Fibroblast of peridontal ligament (primary cell): ENCODE results near the gene SLC44A1.
A peak's percentile ranks its signal among the peaks of the same experiment; 100 is the strongest.

Source experiments
- DNase-seq: peaks from one replicate; pipeline ENCODE4 v3.0.0-alpha.2; 2010; ENCODE audit errors: extremely low read depth

SLC44A1 gene

DNA sequence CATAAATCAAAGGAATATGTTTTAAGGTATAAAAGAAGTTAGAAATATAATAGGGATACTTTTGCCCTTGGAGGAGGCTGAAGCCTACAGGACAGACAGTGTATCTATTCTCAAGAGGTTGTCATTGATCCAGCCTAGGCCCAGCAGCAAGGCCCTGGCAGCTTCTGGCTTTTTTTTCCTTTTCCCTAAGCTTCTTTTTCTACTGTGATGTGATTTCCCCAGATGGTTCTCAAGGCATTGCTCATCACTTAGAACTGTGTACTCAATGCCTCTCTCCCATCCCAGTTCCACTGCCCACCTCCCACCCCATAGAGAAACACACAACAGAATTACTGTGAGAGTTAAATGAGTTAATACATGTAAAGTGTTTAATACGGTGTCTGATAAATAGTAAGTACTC is 88.6 kb downstream of the SLC44A1 start:
- DNase-seq: peak; percentile 76

DNA sequence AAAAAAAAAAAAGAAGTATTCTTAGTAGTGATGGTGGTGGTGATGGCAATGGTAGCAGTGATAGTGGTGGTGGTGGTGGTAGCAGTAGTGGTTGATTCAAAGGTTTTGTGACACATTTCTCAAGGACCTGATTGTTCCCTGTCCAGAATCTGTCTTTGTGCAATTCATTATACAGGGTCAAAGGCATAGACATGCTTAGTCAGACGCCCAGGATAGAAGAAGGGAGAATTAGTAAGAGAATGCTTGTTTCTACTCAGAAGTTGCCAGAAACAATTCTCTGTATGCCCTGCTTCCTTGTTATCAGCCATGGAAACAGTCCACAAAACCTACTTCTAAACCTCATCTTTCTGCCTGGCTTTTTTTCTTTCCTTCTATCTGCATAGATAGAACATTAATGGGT is 89.4 kb downstream of the SLC44A1 start:
- DNase-seq: no peak

DNA sequence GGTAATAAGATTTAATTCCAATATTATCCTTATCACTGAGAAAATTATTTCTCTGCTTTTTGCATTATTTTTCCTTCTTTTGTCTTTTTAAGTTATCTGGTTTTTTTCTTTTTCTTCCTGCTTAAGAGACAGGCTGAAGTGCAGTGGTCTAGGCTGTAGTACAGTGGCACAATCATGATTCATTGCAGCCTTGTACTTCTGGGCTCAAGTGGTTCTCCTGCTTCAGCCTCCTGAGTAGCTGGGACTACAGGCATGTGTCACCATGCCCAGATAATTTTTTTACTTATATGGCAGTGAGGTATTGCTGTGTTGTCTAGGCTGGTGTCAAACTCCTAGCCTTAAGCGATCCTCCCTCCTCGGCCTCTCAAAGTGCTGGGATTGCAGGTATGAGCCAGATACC is 93.9 kb downstream of the SLC44A1 start:
- no peak for DNase-seq

DNA sequence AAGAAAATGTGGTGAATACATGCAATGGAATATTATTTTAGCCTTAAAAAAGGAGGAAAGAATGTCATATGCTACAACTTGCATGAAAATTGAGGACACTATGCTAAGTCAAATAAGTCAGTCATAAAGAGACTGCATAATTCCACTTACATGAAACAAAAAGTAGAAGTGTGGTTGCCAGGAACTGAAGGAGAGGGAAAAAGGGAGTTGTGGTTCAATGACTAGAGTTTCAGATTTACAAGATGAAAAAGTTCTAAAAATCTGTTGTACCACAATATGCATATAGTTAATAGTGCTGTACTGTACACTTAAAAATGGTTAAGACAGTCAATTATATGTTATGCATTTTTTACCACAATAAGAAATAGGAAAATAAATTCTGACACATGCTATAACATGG is 95.4 kb downstream of the SLC44A1 start:
- no peak for DNase-seq

DNA sequence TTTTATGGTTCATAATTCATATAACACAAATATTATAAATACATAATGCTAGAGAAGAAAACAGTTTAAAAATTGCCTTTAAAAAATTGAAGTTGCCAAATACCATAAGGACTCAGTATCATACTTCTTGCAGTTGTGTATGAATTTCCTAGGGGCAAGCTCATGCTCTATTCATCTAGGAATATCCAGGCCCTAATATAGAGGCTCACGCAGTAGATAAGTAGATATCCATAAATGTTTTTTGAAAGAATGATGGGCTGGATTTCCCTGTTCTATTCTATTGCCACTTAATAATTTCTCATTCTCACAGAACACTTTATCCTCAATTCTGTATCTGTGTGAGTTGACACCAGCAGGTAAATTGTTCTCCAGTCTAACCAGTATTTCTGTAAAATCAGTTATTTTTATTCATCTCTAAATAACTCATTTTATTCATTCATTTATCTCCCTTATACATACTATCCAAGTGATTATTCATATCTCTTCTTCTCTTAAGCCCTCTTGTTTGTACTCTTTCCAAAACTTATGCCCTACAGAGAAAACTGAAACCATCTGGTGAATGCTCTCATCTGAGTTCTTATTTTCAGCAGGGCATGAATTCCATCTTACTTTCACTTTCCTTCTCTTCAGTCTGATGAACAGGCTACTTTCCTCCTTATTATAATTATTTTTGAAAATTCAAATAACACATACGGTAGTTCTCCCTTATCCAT is 97.1 kb downstream of the SLC44A1 start:
- peak; percentile 86 for DNase-seq

DNA sequence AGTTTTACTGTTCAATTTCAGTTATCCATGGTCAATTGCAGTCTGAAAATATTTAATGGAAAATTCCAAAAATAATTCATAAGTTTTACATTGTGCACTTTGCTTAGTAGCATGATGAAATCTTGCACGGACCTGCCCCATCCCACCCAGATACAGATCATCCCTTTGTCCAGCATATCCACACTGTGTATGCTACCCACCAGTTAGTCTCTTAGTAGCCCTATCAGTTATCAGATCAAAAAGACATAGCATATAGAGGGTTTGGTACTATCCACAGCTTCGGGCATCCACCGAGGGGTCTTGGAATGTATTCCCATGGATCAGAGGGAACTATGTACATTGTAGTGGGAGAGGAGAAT is 97.7 kb downstream of the SLC44A1 start:
- no peak for DNase-seq

DNA sequence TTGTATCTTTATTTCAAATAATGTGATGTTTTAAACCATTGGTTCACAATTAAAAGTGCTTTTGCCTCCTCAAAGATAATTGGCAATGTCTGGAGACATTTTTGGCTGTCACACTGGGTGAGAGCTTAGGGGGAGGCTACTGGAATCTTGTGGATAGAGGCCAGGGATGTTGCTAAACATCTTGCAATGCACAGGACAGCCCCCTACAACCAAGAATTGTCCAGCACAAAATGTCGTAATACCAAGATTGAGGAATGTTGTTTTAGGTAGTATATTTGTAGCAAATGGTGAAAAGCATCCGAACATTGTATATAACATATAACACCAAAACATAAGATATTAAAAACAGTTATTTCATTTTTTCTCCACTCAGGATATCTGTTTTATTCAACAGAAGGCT is 99.8 kb downstream of the SLC44A1 start:
- no peak for DNase-seq

DNA sequence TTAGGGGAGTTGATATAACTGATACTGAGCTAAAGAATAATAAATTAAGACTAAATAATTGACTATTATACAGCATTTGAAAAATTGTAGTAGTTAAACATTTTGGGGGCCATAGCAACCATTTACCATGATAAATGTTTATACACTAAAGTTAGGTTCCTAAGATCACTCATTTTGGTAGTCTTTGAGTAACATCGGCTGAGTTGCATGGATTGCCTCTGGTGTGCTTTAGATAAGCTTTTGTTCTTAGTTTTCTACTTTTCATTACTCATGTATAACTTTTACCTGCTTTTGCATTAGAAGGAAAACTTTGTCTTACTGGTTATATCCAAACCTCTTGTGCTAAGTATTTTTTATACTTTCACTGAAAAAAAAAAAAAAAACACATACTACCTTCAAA is 101.2 kb downstream of the SLC44A1 start:
- no peak for DNase-seq

- DNase-seq: no peak
Measured at GRCh38 chr9:105346273-105346672, 101.8 kb downstream of the SLC44A1 start.

DNA sequence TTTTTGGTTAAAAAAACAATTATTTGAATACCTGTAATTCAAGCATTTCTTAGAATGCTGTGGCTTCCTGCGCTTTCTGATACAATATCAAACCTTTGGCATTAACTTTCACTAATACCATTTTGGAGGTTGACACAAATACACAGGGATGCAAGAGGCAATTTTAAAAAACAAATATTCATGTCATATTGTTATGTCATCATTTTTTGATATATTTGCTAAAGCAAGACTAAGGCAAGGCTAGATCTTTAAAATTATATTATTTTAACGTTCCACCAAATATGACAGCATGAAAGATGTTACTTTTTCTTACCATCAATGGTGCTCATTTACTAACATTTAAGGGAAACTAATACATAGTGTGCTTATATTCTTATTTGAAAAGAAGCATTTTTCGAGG is 110.0 kb downstream of the SLC44A1 start:
- DNase-seq: no peak

GRCh38 chr9:105355781-105356180 is 111.3 kb downstream of the SLC44A1 start:
- DNase-seq: peak; percentile 15

DNA sequence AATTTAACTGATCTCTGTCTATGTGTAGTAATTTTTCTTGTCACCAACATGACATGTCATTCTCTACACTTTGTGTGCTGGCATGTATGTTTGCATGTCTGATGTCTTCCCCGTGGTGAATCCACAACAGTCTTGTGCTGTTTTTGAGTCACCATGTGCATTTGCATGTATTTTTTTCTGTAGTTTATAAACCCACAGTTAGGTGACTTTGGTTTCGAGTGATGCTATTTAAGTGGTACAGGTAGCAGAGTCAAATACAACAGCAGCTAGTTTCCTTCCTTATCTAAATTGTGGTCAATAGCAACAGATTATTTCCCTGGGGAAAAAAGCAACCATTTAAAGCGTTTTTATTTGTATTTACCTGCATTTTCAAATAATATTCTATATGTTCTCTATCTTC is 113.5 kb downstream of the SLC44A1 start:
- no peak for DNase-seq

- no peak for DNase-seq
Measured at GRCh38 chr9:105359892-105360291, 115.4 kb downstream of the SLC44A1 start.

- DNase-seq: peak; percentile 4
Measured at GRCh38 chr9:105360344-105360743, 115.9 kb downstream of the SLC44A1 start.

- no peak for DNase-seq
Measured at GRCh38 chr9:105361873-105362272, 117.4 kb downstream of the SLC44A1 start.

GRCh38 chr9:105362470-105362869 is 118.0 kb downstream of the SLC44A1 start:
- no peak for DNase-seq

- no peak for DNase-seq
Measured at GRCh38 chr9:105363837-105364236, 119.4 kb downstream of the SLC44A1 start.

GRCh38 chr9:105369911-105370310 is 125.5 kb downstream of the SLC44A1 start:
- no peak for DNase-seq

DNA sequence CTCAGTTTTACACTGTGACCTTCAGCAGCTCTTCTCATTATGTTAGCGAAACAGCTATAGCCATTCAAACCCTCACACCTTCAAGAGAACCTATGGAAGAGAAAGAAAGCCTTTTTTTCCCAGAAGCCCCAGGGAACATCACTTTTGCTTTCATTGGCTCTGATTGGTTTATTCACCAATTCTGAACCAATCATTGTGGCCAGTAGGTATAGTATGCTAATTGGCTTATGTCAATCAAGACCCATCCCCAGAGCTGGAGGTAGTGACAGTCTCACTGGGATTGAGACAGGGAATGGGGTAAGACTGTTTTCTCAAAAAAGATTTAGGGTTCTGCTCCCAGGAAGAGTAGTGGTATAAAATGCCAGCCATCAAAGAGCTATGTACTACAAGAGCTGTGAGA is 129.3 kb downstream of the SLC44A1 start:
- DNase-seq: no peak

DNA sequence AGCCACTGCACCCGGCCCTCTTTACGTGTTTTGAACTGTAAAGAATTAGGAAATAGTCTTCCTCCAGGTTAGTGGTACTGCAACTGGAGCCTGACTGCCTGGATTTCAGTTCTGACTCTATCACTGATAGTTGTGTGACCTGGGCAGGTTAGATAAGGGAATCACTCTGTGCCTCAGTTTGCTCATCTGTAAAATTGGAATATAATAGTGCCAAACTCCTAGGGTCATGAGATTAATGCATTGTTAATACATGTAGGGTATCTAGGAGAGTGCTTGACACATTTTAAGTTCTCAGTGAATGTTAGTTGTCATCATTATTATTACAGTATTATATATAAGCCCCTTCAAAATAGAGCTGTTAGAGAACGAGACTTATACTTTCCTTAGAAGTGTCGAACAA is 130.9 kb downstream of the SLC44A1 start:
- no peak for DNase-seq

DNA sequence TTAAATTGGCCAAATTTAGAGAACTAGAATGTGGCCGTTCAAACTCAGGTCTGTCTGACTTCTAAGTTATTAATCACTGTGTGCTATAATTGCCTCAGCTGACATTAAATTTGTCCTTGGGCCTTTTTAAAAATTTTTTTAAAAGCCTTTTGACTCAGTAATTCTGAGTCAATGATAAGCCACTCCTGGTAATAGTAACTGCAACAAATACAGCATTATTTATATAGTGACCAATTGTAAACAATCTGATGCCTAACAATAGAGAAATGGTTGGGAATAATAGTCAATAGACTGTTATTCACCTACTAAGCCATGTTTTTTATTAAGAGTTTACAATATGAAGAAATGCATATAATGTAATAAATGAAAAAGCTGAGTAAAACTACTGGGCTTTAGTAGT is 132.4 kb downstream of the SLC44A1 start:
- no peak for DNase-seq

- no peak for DNase-seq
Measured at GRCh38 chr9:105385381-105385985, 141.0 kb downstream of the SLC44A1 start.

DNA sequence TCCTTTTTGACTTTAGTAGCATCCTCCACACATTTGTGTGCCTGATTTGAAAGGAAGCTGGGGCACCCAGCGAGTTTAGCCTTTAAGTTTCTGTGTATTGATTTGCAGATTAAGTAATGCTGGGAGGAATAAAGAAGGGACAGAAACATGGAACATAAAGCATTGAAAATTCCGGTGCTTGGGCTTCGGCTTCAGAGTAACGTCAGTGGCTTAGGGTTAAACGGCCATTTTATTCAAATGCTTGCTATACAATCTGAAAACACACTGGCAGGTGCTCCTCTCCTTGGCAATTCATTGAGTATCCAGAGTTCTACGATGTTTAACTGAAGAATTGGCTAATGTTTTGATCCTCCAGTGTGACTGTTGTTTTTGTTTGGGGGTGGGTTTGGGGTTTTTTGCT is 145.3 kb downstream of the SLC44A1 start:
- DNase-seq: no peak

DNA sequence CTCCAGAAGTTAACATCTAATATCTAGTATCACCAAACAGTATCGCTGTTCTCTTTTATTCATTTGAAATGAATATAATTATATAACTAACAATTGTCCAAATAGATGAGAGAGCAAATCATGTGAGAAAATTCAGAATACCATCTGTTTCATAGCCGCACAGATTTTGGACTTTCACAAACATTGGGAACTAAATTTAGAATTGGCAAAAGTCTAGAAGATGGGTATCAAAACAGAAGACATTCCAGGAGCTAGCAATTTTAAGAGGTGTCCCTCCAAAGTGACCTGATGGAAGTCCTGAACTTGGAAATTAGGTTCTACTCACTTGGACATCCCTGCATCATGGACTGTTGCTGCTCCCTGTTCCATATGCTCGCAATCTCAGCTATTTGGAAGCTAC is 146.4 kb downstream of the SLC44A1 start:
- DNase-seq: no peak
